Measurements from ENCODE around the gene FOXA3. TPM values are rescaled to one million over a fixed set of nuclear protein-coding genes. Genes with fewer than 3 reads are reported as not detected.

The FOXA3 gene
- total RNA-seq, 1 experiment from 2014 or later = not detected

DNA sequence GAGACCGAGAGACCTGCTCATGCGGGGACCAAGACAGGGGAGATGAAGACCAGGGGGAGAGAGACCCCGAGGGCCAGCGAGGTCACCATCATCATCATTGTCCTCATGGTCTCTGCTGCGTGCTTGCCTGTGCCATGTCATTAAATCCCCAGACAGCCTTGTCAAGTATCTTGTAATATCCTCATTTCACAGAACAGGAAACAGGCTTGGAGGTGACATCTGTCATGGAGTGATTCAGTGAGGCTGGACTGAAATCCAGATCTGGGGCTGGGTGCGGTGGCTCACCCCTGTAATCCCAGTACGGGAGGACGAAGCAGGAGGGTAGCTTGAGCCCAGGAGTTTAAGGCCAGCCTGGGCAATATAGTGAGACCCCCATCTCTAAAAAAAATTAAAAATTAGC, 56.3 kb downstream of the FOXA3 start:
- Histone ChIP-seq H3K27me3 (replicated peaks) (peaks cover 11% of the 10 kb centered on the region; the same call in 1 of the 2 replicates), H3K36me3 (no peaks in the 10 kb centered on the region), H3K4me3 (no peak overlapping the region), H3K4me1 (replicated peaks) (no peaks in the 10 kb centered on the region), H3K27ac (no peak overlapping the region), H3K9me3 (replicated peaks) (no peaks in the 10 kb centered on the region)
- DNase-seq (ENCODE audit: low read depth in 1 of 2, low spot score in 2 of 2) = no peak

DNA sequence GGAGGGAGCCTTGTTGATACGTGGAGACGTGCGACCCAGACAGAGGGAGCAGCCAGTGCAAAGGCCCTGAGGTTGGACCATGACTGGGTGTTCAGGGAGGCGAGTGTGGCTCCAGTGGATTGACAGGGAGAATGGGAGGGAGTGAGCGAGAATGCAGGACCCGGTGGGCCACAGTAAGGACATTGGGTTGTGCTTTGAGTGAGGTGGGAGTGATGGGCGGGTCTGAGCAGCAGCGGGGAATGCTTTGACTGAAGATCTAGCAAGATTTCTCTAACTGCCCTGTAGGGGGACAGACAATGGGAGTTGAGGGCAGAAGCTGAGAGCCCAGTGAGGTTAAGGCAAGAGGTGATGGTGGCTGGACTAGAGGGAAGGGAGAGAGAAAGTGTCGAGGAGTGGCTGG, 58.2 kb downstream of the FOXA3 start:
- Histone ChIP-seq H3K4me1 (replicated peaks) (peaks cover under 1% of the 10 kb centered on the region), H3K27ac (no peak overlapping the region), H3K36me3 (no peaks in the 10 kb centered on the region), H3K9me3 (replicated peaks) (no peaks in the 10 kb centered on the region), H3K4me3 (no peak overlapping the region), H3K27me3 (replicated peaks) (peaks cover 11% of the 10 kb centered on the region; the same call in 1 of the 2 replicates)
- no peak for DNase-seq (ENCODE audit: low read depth in 1 of 2, low spot score in 2 of 2)

Other genes starting within 250 kb of the FOXA3 start
- 33.6 and 45.4 TPM in 2 replicates for gene EML2, start 224.9 kb upstream of the FOXA3 start, total RNA-seq (2014; rRNA removed; shearing (Covaris generic))
- gene GIPR, start 196.1 kb upstream of the FOXA3 start, total RNA-seq (2014; rRNA removed; shearing (Covaris generic)) = 0.72 and 2.1 TPM in 2 replicates
- 331 and 402 TPM in 2 replicates for gene SNRPD2, start 172.4 kb upstream of the FOXA3 start, total RNA-seq (2014; rRNA removed; shearing (Covaris generic))
- gene QPCTL, start 171.7 kb upstream of the FOXA3 start, total RNA-seq (2014; rRNA removed; shearing (Covaris generic)) = 11.6 and 14.6 TPM in 2 replicates
- gene FBXO46, start 133.4 kb upstream of the FOXA3 start, total RNA-seq (2014; rRNA removed; shearing (Covaris generic)) = 8.3 and 10.7 TPM in 2 replicates
- not detected in 2 replicates for gene MEIOSIN, start 130.9 kb upstream of the FOXA3 start, total RNA-seq (2014; rRNA removed; shearing (Covaris generic))
- gene SIX5, start 95.1 kb upstream of the FOXA3 start, total RNA-seq (2014; rRNA removed; shearing (Covaris generic)) = 9.1 and 10.2 TPM in 2 replicates
- gene DMPK, start 81.8 kb upstream of the FOXA3 start, total RNA-seq (2014; rRNA removed; shearing (Covaris generic)) = 7.4 and 10.6 TPM in 2 replicates
- gene DMWD, start 71.5 kb upstream of the FOXA3 start, total RNA-seq (2014; rRNA removed; shearing (Covaris generic)) = 17.6 and 35.4 TPM in 2 replicates
- gene RSPH6A, start 49.0 kb upstream of the FOXA3 start, total RNA-seq (2014; rRNA removed; shearing (Covaris generic)) = not detected in 2 replicates
- gene SYMPK, start 1.2 kb upstream of the FOXA3 start, total RNA-seq (2014; rRNA removed; shearing (Covaris generic)) = 32.4 and 55.0 TPM in 2 replicates
- gene IRF2BP1, start 21.8 kb downstream of the FOXA3 start, total RNA-seq (2014; rRNA removed; shearing (Covaris generic)) = 42.9 and 50.1 TPM in 2 replicates
- gene MYPOP, start 38.3 kb downstream of the FOXA3 start, total RNA-seq (2014; rRNA removed; shearing (Covaris generic)) = 1.3 and 1.4 TPM in 2 replicates
- not detected in 2 replicates for gene NANOS2, start 50.5 kb downstream of the FOXA3 start, total RNA-seq (2014; rRNA removed; shearing (Covaris generic))
- not detected in 2 replicates for gene NOVA2, start 109.5 kb downstream of the FOXA3 start, total RNA-seq (2014; rRNA removed; shearing (Covaris generic))
- 4.3 and 7.4 TPM in 2 replicates for gene CCDC61, start 131.1 kb downstream of the FOXA3 start, total RNA-seq (2014; rRNA removed; shearing (Covaris generic))
- gene PGLYRP1, start 158.7 kb downstream of the FOXA3 start, total RNA-seq (2014; rRNA removed; shearing (Covaris generic)) = not detected in 2 replicates
- not detected in 2 replicates for gene IGFL4, start 176.7 kb downstream of the FOXA3 start, total RNA-seq (2014; rRNA removed; shearing (Covaris generic))

Data from SJSA1 (cell line).